K562 (cell line): ENCODE results near the gene FLII. TPM values are rescaled to one million over a fixed set of nuclear protein-coding genes. Genes with fewer than 3 reads are reported as not detected.
A peak's percentile ranks its signal among the peaks of the same experiment; 100 is the strongest.

Experiments
- ATAC-seq: fragments of 200-7000 bp; cut with Tn5 transposase; 3 replicates; pipeline ENCODE4 v1.9.1; 2020; ENCODE audit warnings: moderate library complexity
- BruUV-seq: library from RNA; stranded (reverse); fragments of 400-500 nt; replicated peaks from 2 replicates; lab custom pipeline; 2021; lab: Mats Ljungman, UMichigan
- CTCF ChIA-PET: fragments of 300-600 bp; formaldehyde crosslinking; extraction: SDS; loops from one replicate; lab custom pipeline; 2021; ENCODE audit warnings: low intra/inter-chr PET ratio; lab: Yijun Ruan, JAX
- POLR2A ChIA-PET: fragments of 300-600, 350-650 bp; sonication (Branson Sonifier 250); formaldehyde crosslinking; extraction: SDS; loops from one replicate; lab custom pipeline; 2021; ENCODE audit warnings: antibody characterized with exemption, inconsistent platforms; lab: Yijun Ruan, JAX
- DNase-seq, 4 experiments: peaks; one replicate each; pipeline versions ENCODE4 v3.0.0 to v3.0.0-alpha.2; 2011 to 2018; ENCODE audit warnings: low spot score in 3 of 4, mixed read lengths in 3 of 4; ENCODE audit errors: extremely low read depth in 1 of 4
- FAIRE-seq: peaks from 2 replicates; lab custom pipeline; 2011; peaks lifted over from hg19 to GRCh38; lab: Jason Lieb, UNC
- H2AFZ ChIP-seq: 2 replicates; pipeline ENCODE4 v1.6.0; 2011; ENCODE audit warnings: low read depth, low read length, control low read depth, inconsistent platforms
- H3K27ac ChIP-seq: fragments of 200-600 bp; 3 replicates; pipeline ENCODE4 v1.8.0; 2011; ENCODE audit warnings: low read depth, mild to moderate bottlenecking, control low read depth, inconsistent platforms, low read length, moderate library complexity, mixed read lengths; ENCODE audit errors: extremely low read depth
- H3K27me3 ChIP-seq, 2 experiments: fragments of 300-600 bp in 1 of 2; 2 replicates in 1 of 2; 3 replicates in 1 of 2; pipeline versions ENCODE4 v1.6.0 to v1.8.0; 2011; ENCODE audit warnings: inconsistent platforms in 2 of 2, low read length in 2 of 2, mild to moderate bottlenecking in 1 of 2, mixed read lengths in 1 of 2, moderate library complexity in 1 of 2; ENCODE audit not compliant: control insufficient read depth in 2 of 2, insufficient read depth in 2 of 2
- H3K36me3 ChIP-seq: fragments of 300-600 bp; 3 replicates; pipeline ENCODE4 v1.8.0; 2011; ENCODE audit warnings: mild to moderate bottlenecking, low read length, inconsistent platforms; ENCODE audit not compliant: control insufficient read depth, insufficient read depth
- H3K4me1 ChIP-seq, 2 experiments: fragments of 200-600 bp in 1 of 2; replicated peaks in 1 of 2; 2 replicates in 1 of 2; 3 replicates in 1 of 2; pipeline versions ENCODE4 v1.5.1 to v1.8.0; 2011; ENCODE audit warnings: inconsistent platforms in 2 of 2, low read length in 2 of 2, mild to moderate bottlenecking in 1 of 2, mixed read lengths in 1 of 2, moderate library complexity in 1 of 2; ENCODE audit not compliant: control insufficient read depth in 2 of 2, insufficient read depth in 2 of 2
- H3K4me2 ChIP-seq: 2 replicates; pipeline ENCODE4 v1.6.1; 2011; ENCODE audit warnings: low read length, control low read depth, inconsistent platforms, mixed read lengths; ENCODE audit not compliant: insufficient read depth
- H3K4me3 ChIP-seq: fragments of 200-600 bp; sonication (generic), shearing (Covaris generic); 2 replicates; pipeline ENCODE4 v1.5.1; 2016; ENCODE audit warnings: control low read depth, inconsistent platforms
- H3K79me2 ChIP-seq: fragments of 200-600 bp; 3 replicates; pipeline ENCODE4 v1.8.0; 2011; ENCODE audit warnings: low read length, inconsistent platforms; ENCODE audit not compliant: control insufficient read depth, insufficient read depth
- H3K9ac ChIP-seq, 2 experiments: 2 replicates each; pipeline versions ENCODE4 v1.6.0 to v1.6.1; 2011; ENCODE audit warnings: low read depth in 2 of 2, low read length in 2 of 2, control low read depth in 1 of 2, inconsistent platforms in 1 of 2, mild to moderate bottlenecking in 1 of 2, mixed read lengths in 1 of 2; ENCODE audit not compliant: insufficient read depth in 1 of 2
- H3K9me1 ChIP-seq: one replicate; pipeline ENCODE4 v1.6.0; 2011; ENCODE audit warnings: inconsistent platforms, mild to moderate bottlenecking, low read length, moderate library complexity; ENCODE audit not compliant: control insufficient read depth, insufficient read depth
- H3K9me3 ChIP-seq: replicated peaks from 2 replicates; pipeline ENCODE4 v1.5.1; 2011; ENCODE audit warnings: low read depth, low read length, inconsistent platforms; ENCODE audit not compliant: control insufficient read depth, insufficient read depth
- H4K20me1 ChIP-seq: replicated peaks from 2 replicates; pipeline ENCODE4 v1.6.1; 2011; ENCODE audit warnings: low read length, inconsistent platforms, mixed read lengths; ENCODE audit not compliant: control insufficient read depth, insufficient read depth
- POU5F1 ChIP-seq: fragments of 150-350 bp; IDR thresholded peaks from 2 replicates; pipeline ENCODE4 v1.6.1; 2014; ENCODE audit warnings: borderline replicate concordance, low read length, low read depth, mild to moderate bottlenecking; ENCODE audit not compliant: partially characterized antibody
- ZC3H4 ChIP-seq: sonication (generic); formaldehyde crosslinking; IDR thresholded peaks from 2 replicates; pipeline ENCODE4 v1.9.0; 2021; ENCODE audit warnings: missing genetic modification reagents, borderline replicate concordance
- WGBS: fragments of 100-300 bp; shearing (Covaris generic); methylation state at CpG from one replicate; pipeline ENCODE4 v1.1.6; 2016; ENCODE audit warnings: low coverage, mixed read lengths; ENCODE audit not compliant: insufficient coverage; ENCODE audit errors: missing lambda C conversion rate; 5-methylcytosine and 5-hydroxymethylcytosine counted together
- in situ Hi-C: fragments of 300-500 bp; cut with MboI; formaldehyde crosslinking; loops from 4 replicates; pipeline ENCODE4 v1.15.0; 2018; ENCODE audit warnings: inconsistent platforms, mixed read lengths
- intact Hi-C: fragments of 100-400 bp; cut with micrococcal nuclease; formaldehyde crosslinking; loops from 2 replicates; pipeline ENCODE4 v1.14.2; 2022
- polyA plus RNA-seq, 8 experiments: library from polyadenylated mRNA; depleted of rRNA in 4 of 8; stranded (reverse) in 5 of 8; unstranded in 3 of 8; fragments of >200 nt; fragmentation: Nextera tagmentation in 2 of 8; fragmentation: Illumina TruSeq in 1 of 8; extraction: Ambion mirVana in 2 of 8; extraction: Trizol in 1 of 8; gene quantifications; 2 replicates each; pipeline versions ENCODE4 v1.2.1 to v1.2.3, GENCODE V29; 2011 to 2014; ENCODE audit warnings: inconsistent platforms in 1 of 8, missing spikeins in 1 of 8
- total RNA-seq, 7 experiments: library from RNA; depleted of rRNA in 6 of 7; stranded (reverse); fragments of >200 nt in 6 of 7; fragmentation: Illumina TruSeq in 2 of 7; extraction: Trizol in 2 of 7; gene quantifications; 2 replicates each; pipeline versions ENCODE4 v1.2.1 to v1.2.3, GENCODE V29; 2011 to 2021; ENCODE audit warnings: low replicate concordance in 1 of 7
- TF ChIP-seq, protein P1 (sequence below): fragments of 450-650 bp; IDR thresholded peaks from 2 replicates; pipeline ENCODE4 v1.6.1; 2018; ENCODE audit not compliant: partially characterized antibody
- TF ChIP-seq, protein P2 (sequence below): fragments of 450-650 bp; IDR thresholded peaks from 2 replicates; pipeline ENCODE4 v1.6.1; 2016; ENCODE audit warnings: mild to moderate bottlenecking

FLII gene
- total and polyA plus RNA-seq, 9 of the 15 experiments (the other 6 are each of a cell fraction or from before 2014, with no cell fraction given), result 11.7 to 126 (median 82.5) TPM

DNA sequence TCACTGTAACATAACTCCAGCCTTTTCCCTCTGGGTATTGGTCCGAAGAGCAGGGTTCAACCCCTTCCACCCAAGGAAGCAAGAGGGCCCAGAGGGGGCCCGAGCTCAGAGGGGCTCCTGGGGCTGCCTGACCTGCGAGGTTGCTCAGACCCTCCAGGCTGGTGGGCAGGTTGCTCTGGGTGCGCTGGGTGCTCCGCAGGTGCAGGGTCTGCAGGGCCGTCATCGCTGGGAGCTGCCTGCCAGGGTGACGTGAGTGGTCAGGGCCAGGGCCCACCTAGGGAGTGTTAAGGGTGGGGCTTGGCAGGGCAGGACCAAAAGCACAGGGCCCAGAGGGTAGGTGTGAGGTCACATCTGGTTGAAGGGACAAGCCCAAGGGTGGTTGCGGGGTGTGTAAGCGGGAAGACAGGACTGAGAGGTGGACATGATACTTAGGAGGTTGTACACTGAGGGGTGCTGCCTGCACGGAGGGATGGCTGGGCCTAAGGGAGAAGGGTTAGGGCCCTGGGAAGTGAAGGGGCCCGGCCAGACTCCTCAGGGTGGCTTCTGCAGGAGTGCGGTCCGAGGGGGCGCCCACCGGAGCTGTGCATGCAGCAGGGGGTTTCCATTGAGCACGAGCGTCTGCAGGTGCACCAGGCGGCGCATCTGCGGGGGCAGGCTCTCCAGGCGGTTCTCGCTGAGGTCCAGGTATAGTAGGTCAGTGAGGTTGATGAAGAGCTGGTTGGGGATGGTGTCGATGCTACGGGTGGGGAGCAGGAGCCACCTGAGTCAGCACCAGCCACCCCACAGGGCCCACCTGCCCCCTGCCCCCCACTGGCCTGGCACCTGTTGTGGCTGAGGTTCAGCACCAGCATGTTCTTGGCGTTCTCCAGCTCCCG, 4.4 kb downstream of the FLII start:
- Histone ChIP-seq H3K4me1 (peaks cover 6 to 31% of the 10 kb centered on the region in 2 experiments; a peak in 3 of 5 replicates), H3K9me3 (no peaks in the 10 kb centered on the region), H3K36me3 (peaks cover 52% of the 10 kb centered on the region; the same call in 1 of the 3 replicates), H3K4me2 (no peak overlapping the region), H2AFZ (no peak overlapping the region), H3K27ac (no peak overlapping the region), H3K79me2 (peaks cover 18% of the 10 kb centered on the region), H3K27me3 (no peaks in the 10 kb centered on the region), H3K9me1 (no peaks in the 10 kb centered on the region), H3K4me3 (no peak overlapping the region), H3K9ac (no peak overlapping the region; a peak in 1 of 4 replicates), H4K20me1 (no peaks in the 10 kb centered on the region)
- 96% methylated on average over 4 of the region's 27 CpGs for WGBS
- ChIA-PET CTCF (no interaction called here), POLR2A (no interaction called here)
- in situ Hi-C loops, result no loop called here
- TF ChIP-seq POU5F1 (no peak), ZC3H4 (no peak)
- TF ChIP-seq, protein P1, sequence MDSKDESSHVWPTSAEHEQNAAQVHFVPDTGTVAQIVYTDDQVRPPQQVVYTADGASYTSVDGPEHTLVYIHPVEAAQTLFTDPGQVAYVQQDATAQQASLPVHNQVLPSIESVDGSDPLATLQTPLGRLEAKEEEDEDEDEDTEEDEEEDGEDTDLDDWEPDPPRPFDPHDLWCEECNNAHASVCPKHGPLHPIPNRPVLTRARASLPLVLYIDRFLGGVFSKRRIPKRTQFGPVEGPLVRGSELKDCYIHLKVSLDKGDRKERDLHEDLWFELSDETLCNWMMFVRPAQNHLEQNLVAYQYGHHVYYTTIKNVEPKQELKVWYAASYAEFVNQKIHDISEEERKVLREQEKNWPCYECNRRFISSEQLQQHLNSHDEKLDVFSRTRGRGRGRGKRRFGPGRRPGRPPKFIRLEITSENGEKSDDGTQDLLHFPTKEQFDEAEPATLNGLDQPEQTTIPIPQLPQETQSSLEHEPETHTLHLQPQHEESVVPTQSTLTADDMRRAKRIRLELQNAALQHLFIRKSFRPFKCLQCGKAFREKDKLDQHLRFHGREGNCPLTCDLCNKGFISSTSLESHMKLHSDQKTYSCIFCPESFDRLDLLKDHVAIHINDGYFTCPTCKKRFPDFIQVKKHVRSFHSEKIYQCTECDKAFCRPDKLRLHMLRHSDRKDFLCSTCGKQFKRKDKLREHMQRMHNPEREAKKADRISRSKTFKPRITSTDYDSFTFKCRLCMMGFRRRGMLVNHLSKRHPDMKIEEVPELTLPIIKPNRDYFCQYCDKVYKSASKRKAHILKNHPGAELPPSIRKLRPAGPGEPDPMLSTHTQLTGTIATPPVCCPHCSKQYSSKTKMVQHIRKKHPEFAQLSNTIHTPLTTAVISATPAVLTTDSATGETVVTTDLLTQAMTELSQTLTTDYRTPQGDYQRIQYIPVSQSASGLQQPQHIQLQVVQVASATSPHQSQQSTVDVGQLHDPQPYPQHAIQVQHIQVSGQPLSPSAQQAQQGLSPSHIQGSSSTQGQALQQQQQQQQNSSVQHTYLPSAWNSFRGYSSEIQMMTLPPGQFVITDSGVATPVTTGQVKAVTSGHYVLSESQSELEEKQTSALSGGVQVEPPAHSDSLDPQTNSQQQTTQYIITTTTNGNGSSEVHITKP, result peak; percentile 9
- TF ChIP-seq, protein P2, sequence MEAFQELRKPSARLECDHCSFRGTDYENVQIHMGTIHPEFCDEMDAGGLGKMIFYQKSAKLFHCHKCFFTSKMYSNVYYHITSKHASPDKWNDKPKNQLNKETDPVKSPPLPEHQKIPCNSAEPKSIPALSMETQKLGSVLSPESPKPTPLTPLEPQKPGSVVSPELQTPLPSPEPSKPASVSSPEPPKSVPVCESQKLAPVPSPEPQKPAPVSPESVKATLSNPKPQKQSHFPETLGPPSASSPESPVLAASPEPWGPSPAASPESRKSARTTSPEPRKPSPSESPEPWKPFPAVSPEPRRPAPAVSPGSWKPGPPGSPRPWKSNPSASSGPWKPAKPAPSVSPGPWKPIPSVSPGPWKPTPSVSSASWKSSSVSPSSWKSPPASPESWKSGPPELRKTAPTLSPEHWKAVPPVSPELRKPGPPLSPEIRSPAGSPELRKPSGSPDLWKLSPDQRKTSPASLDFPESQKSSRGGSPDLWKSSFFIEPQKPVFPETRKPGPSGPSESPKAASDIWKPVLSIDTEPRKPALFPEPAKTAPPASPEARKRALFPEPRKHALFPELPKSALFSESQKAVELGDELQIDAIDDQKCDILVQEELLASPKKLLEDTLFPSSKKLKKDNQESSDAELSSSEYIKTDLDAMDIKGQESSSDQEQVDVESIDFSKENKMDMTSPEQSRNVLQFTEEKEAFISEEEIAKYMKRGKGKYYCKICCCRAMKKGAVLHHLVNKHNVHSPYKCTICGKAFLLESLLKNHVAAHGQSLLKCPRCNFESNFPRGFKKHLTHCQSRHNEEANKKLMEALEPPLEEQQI, result no peak
- no peak for ATAC-seq
- FAIRE-seq, result no peak
- intact Hi-C loops, result no loop called here
- BruUV-seq, result no TSS peak
- no peak for DNase-seq
